H1 (cell line): ENCODE measurements around the gene TBCA. TPM values are rescaled to one million over a fixed set of nuclear protein-coding genes. Genes with fewer than 3 reads are reported as not detected.

Source experiments
- CTCF ChIA-PET: fragments of 300-600 bp; sonication (Branson Sonifier 250); formaldehyde crosslinking; loops from one replicate; lab custom pipeline; 2021; ENCODE audit not compliant: partially characterized antibody; lab: Charles Lee
- POLR2A ChIA-PET: fragments of 300-600 bp; sonication (Branson Sonifier 250); formaldehyde crosslinking; loops from one replicate; lab custom pipeline; 2021; ENCODE audit warnings: inconsistent platforms; ENCODE audit not compliant: partially characterized antibody; lab: Charles Lee
- DNase-seq, 2 experiments: peaks; one replicate each; pipeline versions ENCODE4 v3.0.0 to v3.0.0-alpha.2; 2010 to 2022; ENCODE audit warnings: low spot score in 2 of 2, low read depth in 1 of 2, mixed read lengths in 1 of 2
- FAIRE-seq: peaks from 2 replicates; lab custom pipeline; 2011; peaks lifted over from hg19 to GRCh38; lab: Jason Lieb, UNC
- H2AFZ ChIP-seq: 2 replicates; pipeline ENCODE4 v1.8.1; 2012; ENCODE audit warnings: low read length, inconsistent platforms
- H2AK5ac ChIP-seq: 2 replicates; pipeline ENCODE4 v1.6.1; 2013; ENCODE audit warnings: low read depth, low read length
- H2BK120ac ChIP-seq: replicated peaks from 2 replicates; pipeline ENCODE3; 2013; ENCODE audit warnings: low read depth, low read length, inconsistent platforms
- H2BK12ac ChIP-seq: 2 replicates; pipeline ENCODE4 v1.6.1; 2013; ENCODE audit warnings: low read depth, low read length
- H2BK15ac ChIP-seq: 2 replicates; pipeline ENCODE4 v1.6.1; 2013; ENCODE audit warnings: low read length
- H2BK20ac ChIP-seq: 2 replicates; pipeline ENCODE4 v1.6.1; 2013; ENCODE audit warnings: low read length
- H2BK5ac ChIP-seq: 2 replicates; pipeline ENCODE4 v1.6.1; 2013; ENCODE audit warnings: low read depth, low read length
- H3K14ac ChIP-seq: 2 replicates; pipeline ENCODE4 v1.6.1; 2013; ENCODE audit warnings: inconsistent platforms; ENCODE audit not compliant: insufficient read length
- H3K18ac ChIP-seq: 2 replicates; pipeline ENCODE4 v1.6.1; 2013; ENCODE audit warnings: low read length; ENCODE audit errors: extremely low read depth
- H3K23ac ChIP-seq: 2 replicates; pipeline ENCODE4 v1.6.1; 2013; ENCODE audit warnings: inconsistent platforms; ENCODE audit not compliant: insufficient read length
- H3K23me2 ChIP-seq: 2 replicates; pipeline ENCODE4 v1.6.1; 2013; ENCODE audit warnings: low read depth, low read length
- H3K27ac ChIP-seq: 2 replicates; pipeline ENCODE4 v1.6.1; 2011; ENCODE audit warnings: low read depth, low read length, inconsistent platforms
- H3K27me3 ChIP-seq, 4 experiments: replicated peaks in 1 of 4; 1 replicate in 1 of 4; 2 replicates in 3 of 4; pipeline versions ENCODE4 v1.6.1 to v1.8.1; 2011 to 2013; ENCODE audit warnings: low read length in 3 of 4, mild to moderate bottlenecking in 3 of 4, inconsistent platforms in 2 of 4, mixed read lengths in 2 of 4, moderate library complexity in 1 of 4; ENCODE audit not compliant: control insufficient read depth in 3 of 4, insufficient read depth in 3 of 4; ENCODE audit errors: extremely low read depth in 1 of 4
- H3K36me3 ChIP-seq, 4 experiments: 2 replicates each; pipeline versions ENCODE4 v1.6.1 to v1.8.1; 2011 to 2013; ENCODE audit warnings: mild to moderate bottlenecking in 4 of 4, low read length in 3 of 4, moderate library complexity in 2 of 4, control low read depth in 1 of 4, inconsistent platforms in 1 of 4; ENCODE audit not compliant: insufficient read depth in 4 of 4, control insufficient read depth in 2 of 4
- H3K4ac ChIP-seq: replicated peaks from 2 replicates; pipeline ENCODE3; 2013; ENCODE audit warnings: low read length, low read depth, mixed read lengths, inconsistent platforms; ENCODE audit not compliant: insufficient read length
- H3K4me1 ChIP-seq, 4 experiments: replicated peaks in 1 of 4; 1 replicate in 1 of 4; 2 replicates in 3 of 4; pipeline versions ENCODE4 v1.6.1 to v1.8.1; 2011 to 2013; ENCODE audit warnings: low read length in 3 of 4, inconsistent platforms in 2 of 4, mixed read lengths in 1 of 4; ENCODE audit not compliant: insufficient read depth in 4 of 4, control insufficient read depth in 3 of 4
- H3K4me2 ChIP-seq, 2 experiments: 2 replicates each; pipeline versions ENCODE4 v1.6.1 to v1.8.1; 2011 to 2013; ENCODE audit warnings: low read depth in 2 of 2, low read length in 2 of 2, control low read depth in 1 of 2, inconsistent platforms in 1 of 2, mild to moderate bottlenecking in 1 of 2; ENCODE audit not compliant: insufficient read depth in 1 of 2
- H3K4me3 ChIP-seq, 4 experiments: fragments of 200-600, 300-600 bp in 1 of 4; sonication (generic), shearing (Covaris generic), sonication (Bioruptor Twin) in 1 of 4; 2 replicates each; pipeline versions ENCODE4 v1.5.1 to v1.8.1; 2011 to 2016; ENCODE audit warnings: low read length in 4 of 4, low read depth in 3 of 4, control low read depth in 2 of 4, inconsistent platforms in 2 of 4, mild to moderate bottlenecking in 2 of 4, mixed read lengths in 1 of 4, moderate library complexity in 1 of 4; ENCODE audit not compliant: insufficient read depth in 2 of 4; ENCODE audit errors: extremely low read depth in 1 of 4
- H3K56ac ChIP-seq: replicated peaks from 2 replicates; pipeline ENCODE3; 2013; ENCODE audit warnings: low read depth, mild to moderate bottlenecking, mixed read lengths, low read length, inconsistent platforms; ENCODE audit not compliant: insufficient read length
- H3K79me1 ChIP-seq: 2 replicates; pipeline ENCODE4 v1.6.1; 2013; ENCODE audit warnings: low read depth, low read length, control low read depth
- H3K79me2 ChIP-seq, 2 experiments: 2 replicates each; pipeline versions ENCODE4 v1.6.1 to v1.8.1; 2012 to 2013; ENCODE audit warnings: low read length in 2 of 2, mild to moderate bottlenecking in 2 of 2, inconsistent platforms in 1 of 2; ENCODE audit not compliant: insufficient read depth in 2 of 2, control insufficient read depth in 1 of 2
- H3K9ac ChIP-seq, 4 experiments: replicated peaks in 1 of 4; 1 replicate in 1 of 4; 2 replicates in 3 of 4; pipeline versions ENCODE4 v1.6.1 to v1.8.1; 2011 to 2013; ENCODE audit warnings: low read depth in 3 of 4, low read length in 3 of 4, control low read depth in 2 of 4, mild to moderate bottlenecking in 2 of 4, moderate library complexity in 2 of 4, inconsistent platforms in 1 of 4; ENCODE audit errors: extremely low read depth in 1 of 4
- H3K9me3 ChIP-seq, 2 experiments: 2 replicates each; pipeline versions ENCODE4 v1.6.1 to v1.8.1; 2012 to 2013; ENCODE audit warnings: mild to moderate bottlenecking in 2 of 2, moderate library complexity in 2 of 2, control low read depth in 1 of 2, inconsistent platforms in 1 of 2, low read depth in 1 of 2, low read length in 1 of 2, mixed read lengths in 1 of 2; ENCODE audit not compliant: insufficient read depth in 2 of 2
- H4K20me1 ChIP-seq, 2 experiments: replicated peaks in 1 of 2; 2 replicates each; pipeline versions ENCODE3 to v1.8.1; 2011 to 2013; ENCODE audit warnings: inconsistent platforms in 2 of 2, low read length in 2 of 2, mild to moderate bottlenecking in 1 of 2; ENCODE audit not compliant: insufficient read depth in 2 of 2, control insufficient read depth in 1 of 2
- H4K5ac ChIP-seq: 2 replicates; pipeline ENCODE4 v1.6.1; 2013; ENCODE audit warnings: low read length, low read depth, mixed read lengths, inconsistent platforms; ENCODE audit not compliant: insufficient read length
- H4K8ac ChIP-seq: 2 replicates; pipeline ENCODE4 v1.8.0; 2013; ENCODE audit warnings: mild to moderate bottlenecking, moderate library complexity, low read length, inconsistent platforms; ENCODE audit not compliant: insufficient read depth; ENCODE audit errors: extremely low read depth
- H4K91ac ChIP-seq: replicated peaks from 2 replicates; pipeline ENCODE3; 2013; ENCODE audit warnings: low read length, mixed read lengths, inconsistent platforms; ENCODE audit not compliant: insufficient read length
- POLR2A ChIP-seq, 2 experiments: IDR thresholded peaks; 1 replicate in 1 of 2; 2 replicates in 1 of 2; pipeline ENCODE4 v1.6.1; 2011; ENCODE audit warnings: low read depth in 2 of 2, low read length in 2 of 2, mild to moderate bottlenecking in 2 of 2; ENCODE audit errors: control extremely low read depth in 1 of 2
- ZNF274 ChIP-seq: IDR thresholded peaks from 2 replicates; pipeline ENCODE4 v1.7.0; 2012; ENCODE audit warnings: low read length, borderline replicate concordance; ENCODE audit errors: extremely low read depth
- polyA plus RNA-seq, 7 experiments: library from polyadenylated mRNA; depleted of rRNA in 3 of 7; stranded (reverse) in 5 of 7; unstranded in 2 of 7; fragments of >200 nt in 5 of 7; fragments of 200-250 nt in 2 of 7; gene quantifications; 1 replicate in 5 of 7; 2 replicates in 1 of 7; 4 replicates in 1 of 7; pipeline versions ENCODE4 v1.2.1 to v1.2.3, GENCODE V29; 2011 to 2013; ENCODE audit warnings: missing spikeins in 2 of 7, mixed read lengths in 2 of 7
- total RNA-seq: library from RNA; stranded (reverse); fragmentation: NEBNext Ultra II Directional; extraction: Animal tissue kit (Norgen Biotek cat#: 25700); gene quantifications from 2 replicates; pipeline ENCODE4 v1.2.1, GENCODE V29; 2021

The TBCA gene
- total and polyA plus RNA-seq, 2 of the 8 experiments (the other 6 are each of a cell fraction or from before 2014, with no cell fraction given) = 55.7 to 320 TPM

- Histone ChIP-seq H2BK12ac (no peak overlapping the region), H3K4me2 (no peak overlapping the region), H2BK20ac (no peak overlapping the region), H3K79me1 (no peaks in the 10 kb centered on the region), H3K4ac (no peak overlapping the region), H3K18ac (no peak overlapping the region), H3K79me2 (no peaks in the 10 kb centered on the region), H3K9ac (no peak overlapping the region), H2AK5ac (no peak overlapping the region), H3K36me3 (no peaks in the 10 kb centered on the region), H3K4me1 (no peaks in the 10 kb centered on the region), H2BK15ac (no peak overlapping the region), H2AFZ (no peak overlapping the region), H3K14ac (no peak overlapping the region), H4K20me1 (no peaks in the 10 kb centered on the region), H4K91ac (no peak overlapping the region), H3K4me3 (no peak overlapping the region), H3K56ac (no peak overlapping the region), H3K27ac (no peak overlapping the region), H2BK5ac (no peak overlapping the region), H3K23ac (no peak overlapping the region), H3K27me3 (no peaks in the 10 kb centered on the region; a peak in 3 of 7 replicates), H3K23me2 (no peaks in the 10 kb centered on the region), H4K5ac (no peak overlapping the region), H4K8ac (no peak overlapping the region), H2BK120ac (no peak overlapping the region), H3K9me3 (no peaks in the 10 kb centered on the region)
- POLR2A ChIA-PET = no interaction called here
- CTCF ChIA-PET = interaction anchor here (1.1 to 1.4 kb wide), 3 partner anchors 8 to 28 kb away, joined by 3 to 4 read pairs (median 3); no protein-coding TSS in a partner anchor
- TF ChIP-seq ZNF274 = no peak
- no peak for TF ChIP-seq POLR2A (IDR thresholded peaks at IDR 0.05; ENCODE audit: control extremely low read depth in 1 of 2, low read depth in 2 of 2, low read length in 2 of 2)
- DNase-seq (no peak), FAIRE-seq (no peak)
Measured at GRCh38 chr5:77658662-77659061, 117.5 kb downstream of the TBCA start.
